NB4 (cell line): ENCODE results near the gene GBP1.

Experiments
- DNase-seq: peaks from one replicate; pipeline ENCODE4 v3.0.0; 2010; ENCODE audit warnings: low read depth
- H3K4me3 ChIP-seq: one replicate; pipeline ENCODE4 v1.5.1; 2011; ENCODE audit warnings: mild to moderate bottlenecking, low read depth, low read length, moderate library complexity
- MYC ChIP-seq: IDR thresholded peaks from 2 replicates; pipeline ENCODE4 v1.6.1; 2011; ENCODE audit warnings: low read depth, low read length
- POLR2A ChIP-seq: IDR thresholded peaks from 2 replicates; pipeline ENCODE4 v1.6.1; 2011; ENCODE audit warnings: mild to moderate bottlenecking; ENCODE audit not compliant: insufficient read length; ENCODE audit errors: extremely low read depth
- TF ChIP-seq, protein P1 (sequence below): IDR thresholded peaks from one replicate; pipeline ENCODE4 v1.5.1; 2012; ENCODE audit warnings: low read depth, low read length
- TF ChIP-seq, protein P2 (sequence below): IDR thresholded peaks from 2 replicates; pipeline ENCODE4 v1.6.1; 2011; ENCODE audit warnings: low read depth, low read length

GBP1 gene

GRCh38 chr1:89068291-89068690, 3.3 kb upstream of the GBP1 start:
- no peak overlapping the region for H3K4me3 ChIP-seq
- TF ChIP-seq, protein P1, sequence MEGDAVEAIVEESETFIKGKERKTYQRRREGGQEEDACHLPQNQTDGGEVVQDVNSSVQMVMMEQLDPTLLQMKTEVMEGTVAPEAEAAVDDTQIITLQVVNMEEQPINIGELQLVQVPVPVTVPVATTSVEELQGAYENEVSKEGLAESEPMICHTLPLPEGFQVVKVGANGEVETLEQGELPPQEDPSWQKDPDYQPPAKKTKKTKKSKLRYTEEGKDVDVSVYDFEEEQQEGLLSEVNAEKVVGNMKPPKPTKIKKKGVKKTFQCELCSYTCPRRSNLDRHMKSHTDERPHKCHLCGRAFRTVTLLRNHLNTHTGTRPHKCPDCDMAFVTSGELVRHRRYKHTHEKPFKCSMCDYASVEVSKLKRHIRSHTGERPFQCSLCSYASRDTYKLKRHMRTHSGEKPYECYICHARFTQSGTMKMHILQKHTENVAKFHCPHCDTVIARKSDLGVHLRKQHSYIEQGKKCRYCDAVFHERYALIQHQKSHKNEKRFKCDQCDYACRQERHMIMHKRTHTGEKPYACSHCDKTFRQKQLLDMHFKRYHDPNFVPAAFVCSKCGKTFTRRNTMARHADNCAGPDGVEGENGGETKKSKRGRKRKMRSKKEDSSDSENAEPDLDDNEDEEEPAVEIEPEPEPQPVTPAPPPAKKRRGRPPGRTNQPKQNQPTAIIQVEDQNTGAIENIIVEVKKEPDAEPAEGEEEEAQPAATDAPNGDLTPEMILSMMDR: no peak
- TF ChIP-seq, protein P2, sequence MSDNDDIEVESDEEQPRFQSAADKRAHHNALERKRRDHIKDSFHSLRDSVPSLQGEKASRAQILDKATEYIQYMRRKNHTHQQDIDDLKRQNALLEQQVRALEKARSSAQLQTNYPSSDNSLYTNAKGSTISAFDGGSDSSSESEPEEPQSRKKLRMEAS: no peak
- TF ChIP-seq MYC (no peak), POLR2A (no peak)
- DNase-seq: no peak

- no peak for DNase-seq
- H3K4me3 ChIP-seq: no peak overlapping the region
- TF ChIP-seq MYC (no peak), POLR2A (no peak)
- TF ChIP-seq, protein P1: no peak
- TF ChIP-seq, protein P2: no peak
Measured at GRCh38 chr1:89064632-89065031, 376 bp downstream of the GBP1 start.

GRCh38 chr1:89063094-89063493, 1.9 kb downstream of the GBP1 start:
- TF ChIP-seq, protein P2: no peak
- TF ChIP-seq POLR2A (no peak), MYC (no peak)
- TF ChIP-seq, protein P1: no peak
- H3K4me3 ChIP-seq: no peak overlapping the region
- DNase-seq: no peak

DNA sequence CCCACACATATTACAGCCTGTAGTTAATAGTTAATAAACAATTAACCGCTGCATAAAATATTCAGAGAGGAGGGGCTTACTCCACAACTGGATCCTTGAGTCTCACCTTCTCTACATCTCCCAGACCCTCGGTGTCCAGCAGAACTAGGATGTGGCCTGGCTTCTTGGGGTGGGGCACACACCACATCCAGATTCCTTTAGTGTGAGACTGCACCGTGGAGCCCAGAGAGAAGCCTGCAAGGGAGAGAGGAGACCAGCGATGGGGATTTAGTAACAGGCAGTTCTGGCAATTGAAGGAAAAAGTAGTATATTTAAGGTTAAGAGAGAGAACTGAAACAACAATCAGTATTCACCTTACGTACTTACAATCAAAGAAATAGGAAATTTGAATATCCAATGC, 4.9 kb downstream of the GBP1 start:
- TF ChIP-seq POLR2A (no peak), MYC (no peak)
- TF ChIP-seq, protein P2: no peak
- TF ChIP-seq, protein P1: no peak

GRCh38 chr1:89051955-89052312, 13.1 kb downstream of the GBP1 start:
- H3K4me3 ChIP-seq: no peak overlapping the region
- no peak for TF ChIP-seq POLR2A
- TF ChIP-seq, protein P2: no peak
- DNase-seq: no peak

More for the DNA sequence above, 4.9 kb downstream of the GBP1 start:
- H3K4me3 ChIP-seq: no peak overlapping the region
- no peak for DNase-seq

DNA sequence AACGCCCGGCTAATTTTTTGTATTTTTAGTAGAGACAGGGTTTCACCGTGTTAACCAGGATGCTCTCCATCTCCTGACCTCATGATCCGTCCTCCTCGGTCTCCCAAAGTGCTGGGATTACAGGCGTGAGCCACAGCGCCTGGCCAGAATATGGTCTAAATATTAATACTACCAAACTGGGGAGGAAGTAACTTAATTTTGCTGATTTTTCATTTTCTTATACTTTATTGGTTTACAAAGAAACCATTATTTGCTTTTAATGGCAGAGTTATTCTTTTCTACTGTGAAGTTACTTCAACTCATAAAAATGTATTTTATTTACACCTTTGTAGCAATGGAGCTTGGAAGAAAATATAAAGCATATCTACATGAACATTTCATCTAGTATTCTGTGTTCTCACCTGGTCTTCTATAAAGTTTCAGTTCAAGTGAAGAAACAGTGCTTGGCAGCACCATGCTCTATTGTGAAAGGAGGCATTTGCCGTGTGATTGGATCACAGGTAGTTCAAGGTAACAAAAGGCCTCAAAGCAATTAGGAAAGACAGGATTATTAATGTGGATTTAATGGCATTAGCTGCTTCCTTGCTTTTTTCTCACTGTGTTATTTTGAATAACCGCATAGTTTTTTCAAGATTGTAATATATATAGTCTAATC, 13.6 kb downstream of the GBP1 start:
- DNase-seq: no peak
- H3K4me3 ChIP-seq: no peak overlapping the region
- TF ChIP-seq, protein P1: no peak
- TF ChIP-seq, protein P2: no peak
- TF ChIP-seq MYC (no peak), POLR2A (no peak)
